SK-N-SH treated with all-trans-retinoic acid at 6 μM for 48 hours (cell line): Measurements from ENCODE around the gene TBX1.

ENCODE experiments used
- ATAC-seq: fragments of 200-7000 bp; cut with Tn5 transposase; 3 replicates; pipeline ENCODE4 v1.9.1; 2020; ENCODE audit warnings: mild to moderate bottlenecking, moderate library complexity
- ARNTL ChIP-seq: fragments of 450-650 bp; formaldehyde crosslinking; IDR thresholded peaks from 2 replicates; pipeline ENCODE4 v1.5.0; 2020; ENCODE audit warnings: low read depth, mild to moderate bottlenecking, moderate library complexity, borderline replicate concordance
- BACH2 ChIP-seq: fragments of 250-450 bp; sonication (Bioruptor Pico); IDR thresholded peaks from 2 replicates; pipeline ENCODE4 v1.9.0; 2021; ENCODE audit warnings: mild to moderate bottlenecking, borderline replicate concordance
- CSDC2 ChIP-seq: fragments of 250-450 bp; sonication (Bioruptor Pico); IDR thresholded peaks from 2 replicates; pipeline ENCODE4 v1.5.0; 2020; ENCODE audit warnings: mild to moderate bottlenecking, moderate library complexity
- ESRRG ChIP-seq: fragments of 250-450 bp; sonication (Bioruptor Pico); IDR thresholded peaks from 2 replicates; pipeline ENCODE4 v1.6.1; 2021; ENCODE audit warnings: mild to moderate bottlenecking
- PPARA ChIP-seq: fragments of 250-450 bp; sonication (Bioruptor Pico); IDR thresholded peaks from 2 replicates; pipeline ENCODE4 v1.5.0; 2020; ENCODE audit warnings: mild to moderate bottlenecking, borderline replicate concordance
- TSHZ2 ChIP-seq: fragments of 250-450 bp; sonication (Bioruptor Pico); IDR thresholded peaks from 2 replicates; pipeline ENCODE4 v1.5.0; 2020; ENCODE audit warnings: mild to moderate bottlenecking, moderate library complexity
- ZC3H10 ChIP-seq: fragments of 250-450 bp; sonication (Bioruptor Pico); IDR thresholded peaks from 2 replicates; pipeline ENCODE4 v1.5.1; 2021; ENCODE audit warnings: mild to moderate bottlenecking, moderate library complexity
- ZNF565 ChIP-seq: fragments of 450-650 bp; formaldehyde crosslinking; conservative IDR thresholded peaks from 2 replicates; pipeline ENCODE4 v1.5.0; 2020; ENCODE audit warnings: low read depth, mild to moderate bottlenecking, moderate library complexity

The TBX1 gene

DNA sequence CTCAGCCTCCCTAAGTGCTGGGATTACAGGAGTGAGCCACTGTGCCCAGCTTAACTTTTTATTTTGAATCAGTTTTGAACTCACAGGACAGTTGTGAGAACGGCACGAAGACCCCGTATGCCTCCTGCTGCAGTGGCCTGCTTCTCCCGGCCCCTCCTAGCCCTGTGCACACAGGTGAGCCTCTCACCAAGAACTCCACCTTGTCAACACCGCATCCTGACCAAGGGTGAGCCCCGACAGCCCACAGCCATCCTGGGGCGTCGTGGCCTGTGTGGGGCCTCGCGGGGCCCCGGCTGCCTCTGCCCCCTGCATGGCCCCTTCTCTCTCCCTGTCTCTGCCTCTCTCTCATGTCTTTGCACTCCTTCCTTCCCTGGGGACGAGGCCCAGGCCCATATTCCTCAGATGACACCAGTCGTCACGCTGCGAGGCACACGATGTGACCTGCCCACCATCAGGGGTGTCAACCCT is 55.3 kb downstream of the TBX1 start (continued):
- TF ChIP-seq TSHZ2 (CRISPR knock-in tag) (no peak), CSDC2 (CRISPR knock-in tag) (no peak), ESRRG (CRISPR knock-in tag) (no peak)

DNA sequence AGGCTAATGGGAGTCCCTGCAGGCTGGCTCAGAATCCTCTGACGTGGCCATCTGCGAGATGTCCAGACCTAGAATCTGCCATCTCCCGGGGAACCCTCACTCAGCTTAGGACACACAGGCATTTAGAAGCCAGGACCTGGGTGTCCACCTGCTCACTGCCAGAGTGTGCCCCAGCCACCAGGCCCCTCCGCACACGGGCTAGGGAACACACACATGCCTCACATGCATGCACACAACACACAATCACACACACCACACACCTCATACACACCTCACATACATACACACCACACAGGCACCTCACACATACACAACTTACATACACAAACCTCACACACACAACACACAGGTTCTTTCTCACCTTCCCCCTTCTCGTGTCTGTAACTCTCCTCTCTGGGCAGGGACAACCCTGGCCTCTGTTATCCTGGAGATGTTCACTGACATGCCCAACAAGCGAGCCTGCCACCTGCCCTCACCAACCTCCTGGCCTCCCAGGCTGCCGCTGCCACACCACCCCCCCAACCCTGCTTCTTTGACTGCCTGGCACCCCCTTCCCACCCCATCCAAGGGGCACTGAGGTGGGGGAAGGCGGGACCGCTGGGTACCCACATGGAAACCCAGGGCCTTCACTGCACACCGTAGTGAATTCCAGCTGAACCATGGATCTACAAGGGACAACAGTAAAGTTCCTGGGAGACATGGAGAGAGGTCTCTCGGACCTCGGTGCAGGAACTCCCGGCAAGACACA is 56.0 kb downstream of the TBX1 start:
- ATAC-seq: no peak
- TF ChIP-seq ZC3H10 (no peak), PPARA (CRISPR knock-in tag) (no peak), ARNTL (CRISPR knock-in tag) (no peak), BACH2 (no peak), CSDC2 (CRISPR knock-in tag) (no peak), ZNF565 (CRISPR knock-in tag) (no peak)
